ENCODE results near the gene CEMIP2. TPM values are rescaled to one million over a fixed set of nuclear protein-coding genes. Genes with fewer than 3 reads are reported as not detected.

The CEMIP2 gene
- total RNA-seq, 2 experiments from 2014 or later = 43.2 to 55.7 TPM

GRCh38 chr9:71756753-71757152, 11.6 kb downstream of the CEMIP2 start:
- ChIA-PET POLR2A (no interaction called here), CTCF (interaction anchor here (1.3 kb wide), 1 partner anchor 21 kb away, joined by 3 read pairs; no protein-coding TSS in a partner anchor)
- H3K27me3 Mint-ChIP-seq = no peaks in the 10 kb centered on the region
- peaks cover 13% of the 10 kb centered on the region for H3K36me3 Mint-ChIP-seq (ENCODE audit: low read depth)
- no peak overlapping the region for H3K27ac Mint-ChIP-seq
- no peaks in the 10 kb centered on the region for H3K9me3 Mint-ChIP-seq
- no peak overlapping the region for H3K4me3 Mint-ChIP-seq
- peaks cover 58% of the 10 kb centered on the region for H3K4me1 Mint-ChIP-seq
- DNase-seq = no peak

DNA sequence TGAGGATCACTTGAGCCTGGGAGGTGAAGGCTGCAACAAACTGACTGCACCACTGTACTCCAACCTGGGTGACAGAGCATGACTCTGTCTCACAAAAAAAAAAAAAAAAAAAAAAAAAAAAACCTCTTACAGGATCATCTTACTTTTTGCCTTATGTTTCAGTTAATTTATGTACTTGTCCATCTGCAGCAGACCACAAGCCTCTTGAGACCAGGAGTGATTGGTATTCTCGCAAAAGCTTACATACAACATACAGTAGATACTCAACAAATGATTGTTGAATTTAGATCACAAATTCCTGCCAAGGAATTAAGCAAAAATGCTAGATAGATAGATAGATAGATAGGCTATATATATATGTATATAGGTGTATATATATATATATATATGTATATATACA, 12.4 kb downstream of the CEMIP2 start:
- no peak for DNase-seq
- Mint-ChIP-seq H3K4me3 (no peak overlapping the region), H3K27me3 (no peaks in the 10 kb centered on the region), H3K36me3 (ENCODE audit: low read depth) (peaks cover 14% of the 10 kb centered on the region), H3K9me3 (no peaks in the 10 kb centered on the region), H3K27ac (no peak overlapping the region), H3K4me1 (peaks cover 50% of the 10 kb centered on the region)
- POLR2A ChIA-PET = no interaction called here
- CTCF ChIA-PET = interaction anchor here (1.0 kb wide), 1 partner anchor 62 kb away, joined by 3 read pairs; no protein-coding TSS in a partner anchor

- Mint-ChIP-seq H3K4me3 (no peak overlapping the region), H3K4me1 (peaks cover 45% of the 10 kb centered on the region), H3K27ac (no peak overlapping the region), H3K36me3 (ENCODE audit: low read depth) (peaks cover 17% of the 10 kb centered on the region), H3K27me3 (no peaks in the 10 kb centered on the region), H3K9me3 (no peaks in the 10 kb centered on the region)
- ChIA-PET CTCF (interaction anchor here (1.0 kb wide), 1 partner anchor 61 kb away, joined by 3 read pairs; no protein-coding TSS in a partner anchor), POLR2A (no interaction called here)
- no peak for DNase-seq
Measured at GRCh38 chr9:71755230-71755629, 13.1 kb downstream of the CEMIP2 start.

- no peak for DNase-seq
- Mint-ChIP-seq H3K9me3 (no peaks in the 10 kb centered on the region), H3K36me3 (ENCODE audit: low read depth) (peaks cover 19% of the 10 kb centered on the region), H3K27ac (no peak overlapping the region), H3K27me3 (no peaks in the 10 kb centered on the region), H3K4me3 (no peak overlapping the region), H3K4me1 (peaks cover 41% of the 10 kb centered on the region)
- ChIA-PET CTCF (no interaction called here), POLR2A (no interaction called here)
Measured at GRCh38 chr9:71754151-71754550, 14.2 kb downstream of the CEMIP2 start.

DNA sequence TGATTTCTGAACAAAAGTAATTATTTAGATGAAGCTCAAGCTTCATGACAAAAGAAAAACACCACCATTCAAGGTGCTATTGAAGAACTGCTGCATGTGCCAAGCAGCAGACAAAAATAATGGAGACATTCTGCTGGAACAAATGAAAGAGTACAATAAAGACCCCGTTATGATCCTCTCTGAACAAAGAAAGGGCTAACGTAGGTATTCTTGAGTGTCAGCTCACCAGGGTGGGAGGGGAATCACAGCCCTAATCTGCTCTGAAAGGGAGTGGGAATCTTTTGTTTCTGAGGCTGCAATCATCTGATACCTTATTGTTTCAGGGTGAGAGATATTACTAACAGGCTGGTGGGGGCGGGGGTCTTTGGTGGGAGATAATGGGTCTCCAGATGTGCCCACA, 15.4 kb downstream of the CEMIP2 start:
- DNase-seq = no peak
- Mint-ChIP-seq H3K27ac (no peak overlapping the region), H3K9me3 (no peaks in the 10 kb centered on the region), H3K36me3 (ENCODE audit: low read depth) (peaks cover 25% of the 10 kb centered on the region), H3K27me3 (no peaks in the 10 kb centered on the region), H3K4me1 (peaks cover 32% of the 10 kb centered on the region), H3K4me3 (no peak overlapping the region)
- POLR2A ChIA-PET = no interaction called here
- CTCF ChIA-PET = interaction anchor here (1.8 kb wide), 1 partner anchor 13 kb away, joined by 7 read pairs; no protein-coding TSS in a partner anchor

- no peak overlapping the region for H3K27ac Mint-ChIP-seq
- ChIA-PET POLR2A (no interaction called here), CTCF (interaction anchor here (1.8 kb wide), 1 partner anchor 14 kb away, joined by 7 read pairs; no protein-coding TSS in a partner anchor)
- peaks cover 28% of the 10 kb centered on the region for H3K4me1 Mint-ChIP-seq
- peaks cover 30% of the 10 kb centered on the region for H3K36me3 Mint-ChIP-seq (ENCODE audit: low read depth)
- H3K27me3 Mint-ChIP-seq = no peaks in the 10 kb centered on the region
- no peak overlapping the region for H3K4me3 Mint-ChIP-seq
- H3K9me3 Mint-ChIP-seq = no peaks in the 10 kb centered on the region
- no peak for DNase-seq
Measured at GRCh38 chr9:71752352-71752751, 16.0 kb downstream of the CEMIP2 start.

DNA sequence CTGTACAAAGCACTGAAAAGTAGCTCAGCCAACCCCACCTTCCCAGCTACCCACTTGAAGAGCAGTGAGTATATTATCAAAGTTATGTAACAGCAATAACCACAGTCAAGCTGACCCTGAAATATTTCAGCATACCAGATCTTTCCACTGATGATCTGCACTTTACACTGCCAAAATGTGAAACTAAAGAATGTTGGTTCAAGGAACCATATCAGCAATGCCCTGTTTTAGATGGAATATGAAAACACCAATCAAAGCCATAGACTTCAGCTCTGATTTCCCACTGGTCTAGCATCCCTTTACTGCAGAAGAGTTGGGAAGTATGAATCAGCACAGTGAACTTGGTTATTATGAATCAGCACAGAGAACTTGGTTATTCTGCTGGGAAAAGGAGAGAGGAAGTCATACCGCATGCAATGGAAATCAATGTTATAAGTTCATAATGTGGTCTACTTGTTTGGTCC, 20.0 kb downstream of the CEMIP2 start:
- POLR2A ChIA-PET = interaction anchor here (0.5 kb wide), 1 partner anchor 63 kb away, joined by 6 read pairs; no protein-coding TSS in a partner anchor
- peaks cover 55% of the 10 kb centered on the region for H3K36me3 Mint-ChIP-seq (ENCODE audit: low read depth)
- CTCF ChIA-PET = interaction anchor here (0.6 kb wide), 1 partner anchor 807 kb away, joined by 3 read pairs; no protein-coding TSS in a partner anchor
- no peak overlapping the region for H3K4me3 Mint-ChIP-seq
- DNase-seq = no peak
- H3K27me3 Mint-ChIP-seq = no peaks in the 10 kb centered on the region
- no peak overlapping the region for H3K27ac Mint-ChIP-seq
- H3K9me3 Mint-ChIP-seq = no peaks in the 10 kb centered on the region
- H3K4me1 Mint-ChIP-seq = peaks cover 15% of the 10 kb centered on the region

DNA sequence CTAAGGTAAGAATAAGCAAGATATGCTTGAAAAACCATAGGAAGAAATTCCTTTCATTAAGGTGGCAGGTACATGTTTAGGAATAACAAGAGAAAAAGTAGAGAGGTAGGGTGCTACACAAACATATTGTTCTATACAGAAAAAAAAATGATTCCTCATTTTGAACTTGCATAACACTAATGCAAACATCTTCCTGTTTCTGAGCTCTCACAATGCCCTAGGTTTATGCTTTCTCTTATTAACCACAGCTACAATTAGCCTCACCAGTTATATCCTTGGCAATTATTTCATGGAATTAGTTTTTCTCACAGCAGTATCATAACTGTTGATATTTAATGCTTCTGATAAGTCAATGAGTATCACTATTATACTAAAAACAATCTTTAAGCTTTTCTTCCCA, 20.7 kb downstream of the CEMIP2 start:
- DNase-seq = no peak
- peaks cover 51% of the 10 kb centered on the region for H3K36me3 Mint-ChIP-seq (ENCODE audit: low read depth)
- CTCF ChIA-PET = interaction anchor here (0.6 to 1.0 kb wide), 3 partner anchors 19 to 142 kb away, joined by 3 to 5 read pairs (median 3); no protein-coding TSS in a partner anchor
- H3K4me3 Mint-ChIP-seq = no peak overlapping the region
- POLR2A ChIA-PET = no interaction called here
- peaks cover 9% of the 10 kb centered on the region for H3K4me1 Mint-ChIP-seq
- H3K27ac Mint-ChIP-seq = no peak overlapping the region
- H3K27me3 Mint-ChIP-seq = no peaks in the 10 kb centered on the region
- H3K9me3 Mint-ChIP-seq = no peaks in the 10 kb centered on the region

- Mint-ChIP-seq H3K36me3 (ENCODE audit: low read depth) (peaks cover 58% of the 10 kb centered on the region), H3K9me3 (no peaks in the 10 kb centered on the region), H3K27ac (no peak overlapping the region), H3K4me3 (no peak overlapping the region), H3K4me1 (peaks cover 3% of the 10 kb centered on the region), H3K27me3 (no peaks in the 10 kb centered on the region)
- ChIA-PET POLR2A (no interaction called here), CTCF (interaction anchor here (0.7 to 0.9 kb wide), 2 partner anchors 18 to 19 kb away, joined by 3 read pairs; no protein-coding TSS in a partner anchor)
- DNase-seq = no peak
Measured at GRCh38 chr9:71746758-71747125, 21.6 kb downstream of the CEMIP2 start.

- no peak overlapping the region for H3K27ac Mint-ChIP-seq
Measured at GRCh38 chr9:71746023-71746757, 22.1 kb downstream of the CEMIP2 start.

DNA sequence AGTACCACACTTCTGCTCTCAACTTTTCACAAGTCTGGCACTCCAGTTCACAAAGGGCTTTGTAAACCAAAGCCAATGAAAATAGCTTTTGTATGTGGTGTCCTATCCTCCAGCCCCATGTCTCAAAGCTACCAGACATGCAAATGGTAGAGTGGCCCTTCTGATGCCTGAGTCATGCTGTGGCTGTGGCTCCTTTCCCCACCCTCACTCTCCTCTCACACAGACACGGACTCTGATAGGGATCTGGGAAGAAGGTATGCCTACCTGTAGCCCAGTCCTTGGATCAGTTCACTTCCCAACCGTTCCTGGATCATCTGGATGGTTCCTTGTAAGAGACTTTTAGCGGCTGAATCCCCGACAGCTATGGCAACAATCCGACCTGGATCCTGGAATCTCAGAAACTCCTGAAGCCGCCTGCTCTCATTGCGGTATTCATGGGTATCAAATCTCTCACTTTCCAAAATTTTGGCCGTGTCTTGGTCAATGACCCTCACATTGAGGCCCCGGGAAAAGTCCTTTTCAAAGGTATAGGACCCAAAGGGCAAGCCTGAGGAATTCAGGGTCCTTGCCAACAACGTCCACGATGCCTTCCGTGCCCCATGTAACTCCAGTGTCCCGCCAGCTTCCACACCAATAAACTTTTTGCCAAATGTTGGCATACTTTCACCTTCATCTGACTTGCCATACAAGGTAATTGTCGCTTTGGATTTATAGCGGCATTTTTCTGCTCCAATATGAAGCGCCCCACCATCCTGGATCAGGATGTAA, 23.4 kb downstream of the CEMIP2 start:
- no peak for DNase-seq
- Mint-ChIP-seq H3K27ac (no peak overlapping the region), H3K4me1 (peaks cover 6% of the 10 kb centered on the region), H3K4me3 (no peak overlapping the region), H3K36me3 (ENCODE audit: low read depth) (peaks cover 59% of the 10 kb centered on the region), H3K9me3 (no peaks in the 10 kb centered on the region), H3K27me3 (no peaks in the 10 kb centered on the region)
- ChIA-PET POLR2A (no interaction called here), CTCF (no interaction called here)

More at GRCh38 chr9:71746023-71746757, 22.1 kb downstream of the CEMIP2 start:
- POLR2A ChIA-PET = no interaction called here
- CTCF ChIA-PET = interaction anchor here (0.9 kb wide), 1 partner anchor 18 kb away, joined by 3 read pairs; no protein-coding TSS in a partner anchor
- Mint-ChIP-seq H3K4me1 (peaks cover 3% of the 10 kb centered on the region), H3K36me3 (ENCODE audit: low read depth) (peaks cover 58% of the 10 kb centered on the region), H3K4me3 (no peak overlapping the region), H3K9me3 (no peaks in the 10 kb centered on the region), H3K27me3 (no peaks in the 10 kb centered on the region)
- DNase-seq = no peak

GRCh38 chr9:71743882-71744281, 24.4 kb downstream of the CEMIP2 start:
- no peak for DNase-seq
- Mint-ChIP-seq H3K27ac (no peak overlapping the region), H3K9me3 (no peaks in the 10 kb centered on the region), H3K27me3 (no peaks in the 10 kb centered on the region), H3K36me3 (ENCODE audit: low read depth) (peaks cover 66% of the 10 kb centered on the region), H3K4me3 (no peak overlapping the region), H3K4me1 (peaks cover 6% of the 10 kb centered on the region)
- POLR2A ChIA-PET = no interaction called here
- CTCF ChIA-PET = no interaction called here

DNA sequence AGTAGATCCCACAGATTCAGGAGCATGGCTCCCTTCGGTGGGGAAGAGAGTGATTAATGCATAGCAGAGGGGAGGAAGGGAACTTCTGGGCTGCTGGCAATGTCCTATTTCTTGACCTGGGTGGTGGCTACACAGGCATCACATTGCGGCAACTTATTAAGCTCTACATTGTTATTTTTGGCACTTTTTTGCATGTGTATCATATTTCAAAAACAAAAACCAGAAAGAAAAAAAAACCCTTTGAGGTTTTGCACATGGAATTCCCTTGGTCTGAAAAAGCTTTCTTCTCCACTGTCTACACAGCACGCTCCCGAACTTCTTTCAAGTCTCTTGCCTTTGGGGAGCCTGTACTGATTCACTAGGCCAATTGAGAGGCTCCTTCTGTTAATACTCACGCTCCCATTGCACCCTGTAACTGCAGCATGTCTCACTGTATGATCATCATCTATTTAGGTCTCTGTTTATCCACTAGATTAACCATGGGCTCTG, 25.1 kb downstream of the CEMIP2 start:
- ChIA-PET CTCF (interaction anchor here (0.5 kb wide), 1 partner anchor 17 kb away, joined by 3 read pairs; no protein-coding TSS in a partner anchor), POLR2A (no interaction called here)
- H3K4me1 Mint-ChIP-seq = peaks cover 2% of the 10 kb centered on the region
- peaks cover 63% of the 10 kb centered on the region for H3K36me3 Mint-ChIP-seq (ENCODE audit: low read depth)
- no peaks in the 10 kb centered on the region for H3K9me3 Mint-ChIP-seq
- no peak for DNase-seq
- H3K27me3 Mint-ChIP-seq = no peaks in the 10 kb centered on the region
- H3K4me3 Mint-ChIP-seq = no peak overlapping the region
- H3K27ac Mint-ChIP-seq = no peak overlapping the region
